Vagina (tissue), 2 donors: Measurements from ENCODE around the gene C1orf94.

ENCODE experiments used
- POLR2A ChIP-seq, 2 donors: fragments of 450-650 bp; IDR thresholded peaks; one replicate each; pipeline ENCODE4 v1.6.1; 2017; ENCODE audit warnings: antibody characterized with exemption in 2 of 2, mild to moderate bottlenecking in 2 of 2, moderate library complexity in 2 of 2
- TF ChIP-seq, protein P1 (sequence below), 3 experiments: fragments of 450-650 bp in 2 of 3; fragments of 200-600 bp in 1 of 3; sonication (generic) in 1 of 3; IDR thresholded peaks; one replicate each; pipeline ENCODE4 v1.5.1; 2017 to 2019; ENCODE audit warnings: antibody characterized with exemption in 3 of 3, mild to moderate bottlenecking in 2 of 3, moderate library complexity in 2 of 3

DNA sequence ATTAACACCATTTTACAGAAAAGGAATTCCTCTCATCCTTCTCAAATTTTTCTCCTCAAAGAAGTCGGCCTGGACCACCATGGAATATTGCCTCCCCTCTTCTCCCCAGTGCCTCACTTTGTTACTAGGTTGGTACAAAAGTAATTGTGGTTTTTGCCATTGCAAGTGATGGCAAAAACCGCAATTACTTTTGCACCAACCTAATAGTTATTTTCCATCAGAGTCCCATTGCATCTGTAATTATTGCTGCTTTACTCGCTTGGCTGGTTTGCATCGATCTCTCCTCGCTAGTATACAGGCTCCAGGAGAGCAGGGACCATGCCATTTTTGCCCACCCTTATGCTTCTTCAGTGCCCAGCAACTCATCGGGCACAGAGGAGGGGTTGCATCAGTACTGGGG, 963 bp upstream of the C1orf94 start:
- TF ChIP-seq, protein P1, sequence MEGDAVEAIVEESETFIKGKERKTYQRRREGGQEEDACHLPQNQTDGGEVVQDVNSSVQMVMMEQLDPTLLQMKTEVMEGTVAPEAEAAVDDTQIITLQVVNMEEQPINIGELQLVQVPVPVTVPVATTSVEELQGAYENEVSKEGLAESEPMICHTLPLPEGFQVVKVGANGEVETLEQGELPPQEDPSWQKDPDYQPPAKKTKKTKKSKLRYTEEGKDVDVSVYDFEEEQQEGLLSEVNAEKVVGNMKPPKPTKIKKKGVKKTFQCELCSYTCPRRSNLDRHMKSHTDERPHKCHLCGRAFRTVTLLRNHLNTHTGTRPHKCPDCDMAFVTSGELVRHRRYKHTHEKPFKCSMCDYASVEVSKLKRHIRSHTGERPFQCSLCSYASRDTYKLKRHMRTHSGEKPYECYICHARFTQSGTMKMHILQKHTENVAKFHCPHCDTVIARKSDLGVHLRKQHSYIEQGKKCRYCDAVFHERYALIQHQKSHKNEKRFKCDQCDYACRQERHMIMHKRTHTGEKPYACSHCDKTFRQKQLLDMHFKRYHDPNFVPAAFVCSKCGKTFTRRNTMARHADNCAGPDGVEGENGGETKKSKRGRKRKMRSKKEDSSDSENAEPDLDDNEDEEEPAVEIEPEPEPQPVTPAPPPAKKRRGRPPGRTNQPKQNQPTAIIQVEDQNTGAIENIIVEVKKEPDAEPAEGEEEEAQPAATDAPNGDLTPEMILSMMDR (IDR thresholded peaks at IDR 0.05), result no peak
- no peak for TF ChIP-seq POLR2A (IDR thresholded peaks at IDR 0.05)
